Neural crest cell (in vitro differentiated cells): ENCODE data around the gene RPRD2. TPM values are rescaled to one million over a fixed set of nuclear protein-coding genes. Genes with fewer than 3 reads are reported as not detected.

ENCODE experiments used
- DNase-seq: peaks from one replicate; pipeline ENCODE4 v3.0.0; 2021; ENCODE audit warnings: low read depth, mixed read lengths, low spot score
- H3K27ac Mint-ChIP-seq: one replicate; pipeline ENCODE4 v1.8.0; 2021; ENCODE audit warnings: mild to moderate bottlenecking, mixed read lengths; ENCODE audit not compliant: unreplicated experiment
- H3K27me3 Mint-ChIP-seq: 2 replicates; pipeline ENCODE4 v1.8.0; 2021; ENCODE audit warnings: low read depth, mild to moderate bottlenecking, mixed read lengths
- H3K36me3 Mint-ChIP-seq: 2 replicates; pipeline ENCODE4 v1.8.0; 2021; ENCODE audit warnings: low read depth, mild to moderate bottlenecking, mixed read lengths
- H3K4me1 Mint-ChIP-seq: 2 replicates; pipeline ENCODE4 v1.8.0; 2021; ENCODE audit warnings: mixed read lengths
- H3K4me3 Mint-ChIP-seq: one replicate; pipeline ENCODE4 v1.8.0; 2021; ENCODE audit warnings: mild to moderate bottlenecking, mixed read lengths
- H3K9me3 Mint-ChIP-seq: 2 replicates; pipeline ENCODE4 v1.8.0; 2021; ENCODE audit warnings: mixed read lengths
- CTCF ChIP-seq: fragments of 200-600 bp; sonication (generic); conservative IDR thresholded peaks from 2 replicates; pipeline ENCODE4 v1.5.0; 2021; ENCODE audit warnings: antibody characterized with exemption, mild to moderate bottlenecking
- total RNA-seq: library from RNA; stranded (reverse); gene quantifications from 2 replicates; pipeline ENCODE4 v1.2.1, GENCODE V29; 2021

RPRD2 gene
- total RNA-seq, 1 donor from 2014 or later: 40.8 TPM

- H3K27ac Mint-ChIP-seq: peak within 1 kb of the TSS; percentile 62
- DNase-seq: no peak
- H3K4me3 Mint-ChIP-seq: peak within 1 kb of the TSS; percentile 23
- peaks cover 36% of the 10 kb centered on the region for H3K4me1 Mint-ChIP-seq
- no peak for TF ChIP-seq CTCF
- H3K27me3 Mint-ChIP-seq: no peaks in the 10 kb centered on the region
- peaks cover 17% of the 10 kb centered on the region for H3K36me3 Mint-ChIP-seq
- no peaks in the 10 kb centered on the region for H3K9me3 Mint-ChIP-seq
These were observed 144.2 kb downstream of the RPRD2 start, which contains the start of gene ECM1 for GRCh38 chr1:150507912-150508864. Gene ECM1, plus strand, starts transcription at chr1:150508109. Its CDS starts 101 bp downstream, at chr1:150508210.

GRCh38 chr1:150508982-150509381 lies 145.0 kb downstream of the RPRD2 start:
- Mint-ChIP-seq H3K4me1 (peaks cover 36% of the 10 kb centered on the region), H3K36me3 (peaks cover 15% of the 10 kb centered on the region), H3K27ac (no peak overlapping the region), H3K4me3 (peak overlapping the region; percentile 23), H3K27me3 (no peaks in the 10 kb centered on the region), H3K9me3 (no peaks in the 10 kb centered on the region)
- no peak for TF ChIP-seq CTCF
- no peak for DNase-seq

GRCh38 chr1:150511551-150511950 lies 147.6 kb downstream of the RPRD2 start:
- H3K27ac Mint-ChIP-seq: no peak overlapping the region
- peaks cover 40% of the 10 kb centered on the region for H3K4me1 Mint-ChIP-seq
- no peak for TF ChIP-seq CTCF
- DNase-seq: no peak
- H3K27me3 Mint-ChIP-seq: peaks cover 4% of the 10 kb centered on the region
- no peaks in the 10 kb centered on the region for H3K9me3 Mint-ChIP-seq
- H3K4me3 Mint-ChIP-seq: no peak overlapping the region
- H3K36me3 Mint-ChIP-seq: peaks cover 2% of the 10 kb centered on the region

GRCh38 chr1:150511985-150512660 lies 148.2 kb downstream of the RPRD2 start:
- Mint-ChIP-seq H3K27ac (peak overlapping the region; percentile 28), H3K4me3 (peak overlapping the region; percentile 19), H3K9me3 (no peaks in the 10 kb centered on the region), H3K27me3 (peaks cover 4% of the 10 kb centered on the region), H3K4me1 (peaks cover 36% of the 10 kb centered on the region), H3K36me3 (no peaks in the 10 kb centered on the region)
- no peak for TF ChIP-seq CTCF
- no peak for DNase-seq

- H3K27ac Mint-ChIP-seq: peak overlapping the region; percentile 28
- TF ChIP-seq CTCF: no peak
These were observed 148.9 kb downstream of the RPRD2 start for GRCh38 chr1:150512846-150513245.

More at GRCh38 chr1:150512846-150513245, 148.9 kb downstream of the RPRD2 start:
- Mint-ChIP-seq H3K27me3 (peaks cover 4% of the 10 kb centered on the region), H3K9me3 (no peaks in the 10 kb centered on the region), H3K4me3 (peak overlapping the region; percentile 19), H3K36me3 (no peaks in the 10 kb centered on the region), H3K4me1 (peaks cover 32% of the 10 kb centered on the region)
- no peak for DNase-seq
